Mesendoderm (in vitro differentiated cells): Measurements from ENCODE around the gene TWIST2.
A peak's percentile ranks its signal among the peaks of the same experiment; 100 is the strongest.

Experiments used
- DNase-seq: peaks from one replicate; pipeline ENCODE4 v3.0.0; 2013
- H2AK5ac ChIP-seq: 2 replicates; pipeline ENCODE4 v1.6.1; 2013; ENCODE audit warnings: low read length, inconsistent platforms
- H2BK120ac ChIP-seq: 2 replicates; pipeline ENCODE4 v1.6.1; 2013; ENCODE audit warnings: low read depth, mild to moderate bottlenecking, low read length, moderate library complexity, mixed read lengths
- H2BK15ac ChIP-seq: replicated peaks from 2 replicates; pipeline ENCODE4 v1.6.1; 2013; ENCODE audit warnings: low read depth, mild to moderate bottlenecking, moderate library complexity
- H2BK5ac ChIP-seq: 2 replicates; pipeline ENCODE4 v1.6.1; 2013; ENCODE audit warnings: low read length, inconsistent platforms
- H3K18ac ChIP-seq: 2 replicates; pipeline ENCODE4 v1.6.1; 2013; ENCODE audit warnings: mild to moderate bottlenecking, low read length, mixed read lengths
- H3K23ac ChIP-seq: one replicate; pipeline ENCODE4 v1.6.1; 2013; ENCODE audit warnings: low read length
- H3K27ac ChIP-seq: 2 replicates; pipeline ENCODE4 v1.5.1; 2013; ENCODE audit warnings: low read depth, mild to moderate bottlenecking, inconsistent platforms, low read length, moderate library complexity
- H3K27me3 ChIP-seq: 2 replicates; pipeline ENCODE4 v1.6.1; 2013; ENCODE audit warnings: low read length, control low read depth, mild to moderate bottlenecking, inconsistent platforms; ENCODE audit not compliant: insufficient read depth, poor library complexity
- H3K36me3 ChIP-seq: 2 replicates; pipeline ENCODE4 v1.6.1; 2013; ENCODE audit warnings: low read length, inconsistent platforms; ENCODE audit not compliant: control insufficient read depth, insufficient read depth
- H3K4ac ChIP-seq: one replicate; pipeline ENCODE4 v1.6.1; 2013; ENCODE audit warnings: low read depth, mild to moderate bottlenecking, low read length, moderate library complexity
- H3K4me1 ChIP-seq: 2 replicates; pipeline ENCODE4 v1.6.1; 2013; ENCODE audit warnings: low read depth, low read length, inconsistent platforms; ENCODE audit not compliant: control insufficient read depth
- H3K4me2 ChIP-seq: 2 replicates; pipeline ENCODE4 v1.6.1; 2013; ENCODE audit warnings: low read length
- H3K4me3 ChIP-seq: 2 replicates; pipeline ENCODE4 v1.5.1; 2013; ENCODE audit warnings: mild to moderate bottlenecking, low read length
- H3K56ac ChIP-seq: one replicate; pipeline ENCODE4 v1.6.1; 2013; ENCODE audit warnings: low read length
- H3K79me1 ChIP-seq: 2 replicates; pipeline ENCODE4 v1.6.1; 2013; ENCODE audit warnings: low read length, inconsistent platforms
- H3K79me2 ChIP-seq: 2 replicates; pipeline ENCODE4 v1.6.1; 2013; ENCODE audit warnings: mild to moderate bottlenecking, low read length; ENCODE audit not compliant: control insufficient read depth, insufficient read depth
- H3K9ac ChIP-seq: 2 replicates; pipeline ENCODE4 v1.6.1; 2013; ENCODE audit warnings: low read length, inconsistent platforms
- H4K5ac ChIP-seq: one replicate; pipeline ENCODE4 v1.6.1; 2013; ENCODE audit warnings: low read length
- H4K8ac ChIP-seq: one replicate; pipeline ENCODE4 v1.6.1; 2013; ENCODE audit warnings: low read depth, mild to moderate bottlenecking, control low read depth, low read length, moderate library complexity
- WGBS: extraction: QIAGEN DNeasy Blood & Tissue Kit; methylation state at CpG from one replicate; pipeline ENCODE4 v1.1.7; 2013; ENCODE audit warnings: low lambda C conversion rate, missing lambda C conversion rate; ENCODE audit not compliant: insufficient coverage; ENCODE audit errors: extremely low coverage; 5-methylcytosine and 5-hydroxymethylcytosine counted together

TWIST2 gene

DNA sequence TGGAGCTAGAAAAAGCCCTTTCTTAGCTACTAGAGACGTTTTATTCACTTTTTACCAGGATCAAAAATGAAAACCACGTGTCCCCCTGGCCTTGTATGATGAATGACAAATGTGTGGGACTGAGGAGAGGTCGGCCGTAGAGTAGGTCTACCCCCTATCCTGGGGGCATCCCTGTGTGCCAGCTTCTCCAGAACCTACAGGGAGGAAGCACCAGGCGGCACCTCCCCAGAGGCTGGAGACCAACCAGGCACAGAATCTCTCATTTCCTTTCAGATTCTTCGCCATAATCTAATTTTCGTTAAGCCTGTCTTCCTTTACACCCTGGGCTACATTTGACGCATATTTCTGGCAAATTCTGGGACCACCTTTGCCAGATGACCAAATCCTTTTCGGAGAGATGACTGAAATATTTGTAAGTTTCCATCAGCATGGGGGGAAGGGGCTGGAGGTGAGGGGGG lies 15.9 kb downstream of the TWIST2 start:
- peaks cover 5% of the 10 kb centered on the region for H3K4me1 ChIP-seq
- no peaks in the 10 kb centered on the region for H3K79me2 ChIP-seq
- no peak overlapping the region for H3K23ac ChIP-seq
- no peaks in the 10 kb centered on the region for H3K79me1 ChIP-seq
- H3K56ac ChIP-seq = peak overlapping the region; percentile 75
- WGBS = no CpG with 5 or more reads among the region's 9 CpGs
- no peak for DNase-seq
- no peak overlapping the region for H3K9ac ChIP-seq
- H3K4me2 ChIP-seq = no peak overlapping the region
- no peak overlapping the region for H2BK5ac ChIP-seq
- no peak overlapping the region for H2BK15ac ChIP-seq
- H3K36me3 ChIP-seq = no peaks in the 10 kb centered on the region
- no peak overlapping the region for H3K27ac ChIP-seq
- H4K5ac ChIP-seq = no peak overlapping the region
- no peak overlapping the region for H3K4me3 ChIP-seq
- peak overlapping the region; percentile 11 for H3K18ac ChIP-seq
- H2AK5ac ChIP-seq = no peak overlapping the region
- no peaks in the 10 kb centered on the region for H3K27me3 ChIP-seq
- no peak overlapping the region for H3K4ac ChIP-seq
- no peak overlapping the region for H4K8ac ChIP-seq
- no peak overlapping the region for H2BK120ac ChIP-seq

DNA sequence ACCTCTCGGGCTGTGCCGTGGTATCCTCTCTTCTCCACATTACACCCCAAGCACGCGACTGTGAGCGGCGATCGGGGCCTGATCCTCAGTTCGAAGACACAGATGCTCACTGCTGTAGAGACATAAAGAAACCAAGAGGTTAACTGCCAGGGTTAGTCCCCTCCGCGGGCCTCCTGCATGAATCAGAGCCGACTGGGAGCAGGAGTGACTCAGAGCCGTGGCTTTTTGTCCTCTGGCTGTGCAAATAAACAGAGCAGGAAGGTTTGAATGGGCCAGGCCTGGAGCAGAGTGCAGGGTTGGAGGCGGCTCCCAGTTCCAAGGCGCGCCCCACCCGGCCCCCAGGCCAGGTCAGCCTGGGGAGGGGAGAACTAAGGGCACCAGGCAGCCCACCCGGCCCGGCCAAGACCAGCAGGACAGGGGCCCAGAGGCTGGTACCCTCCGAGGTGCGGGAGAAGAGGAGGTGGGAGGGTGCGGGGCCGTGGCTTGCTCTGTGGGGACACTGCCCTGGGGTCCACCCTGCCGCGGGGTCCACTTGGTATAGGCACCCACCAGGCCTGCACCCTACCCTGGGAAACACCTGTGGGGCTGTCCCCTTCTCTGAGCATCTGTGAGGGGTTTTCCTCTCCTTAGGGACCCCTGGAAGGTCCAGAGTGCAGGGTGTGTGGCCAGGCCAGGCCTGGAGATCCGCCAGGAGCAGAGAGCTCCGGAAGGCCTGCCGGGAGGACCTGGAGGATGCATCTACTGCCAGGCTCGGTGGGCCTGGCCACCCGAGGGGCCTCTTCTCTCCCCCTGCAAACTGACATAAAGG lies 16.5 kb downstream of the TWIST2 start:
- no peak overlapping the region for H2BK15ac ChIP-seq
- no peak overlapping the region for H2AK5ac ChIP-seq
- no peaks in the 10 kb centered on the region for H3K36me3 ChIP-seq
- H3K4me3 ChIP-seq = no peak overlapping the region
- no peak overlapping the region for H4K5ac ChIP-seq
- peaks cover 5% of the 10 kb centered on the region for H3K4me1 ChIP-seq
- no peaks in the 10 kb centered on the region for H3K79me2 ChIP-seq
- H3K27ac ChIP-seq = no peak overlapping the region
- H3K56ac ChIP-seq = peak overlapping the region; percentile 75
- H4K8ac ChIP-seq = no peak overlapping the region
- peak overlapping the region; percentile 20 for H3K4ac ChIP-seq
- no peak overlapping the region for H3K4me2 ChIP-seq
- H2BK120ac ChIP-seq = no peak overlapping the region
- no CpG with 5 or more reads among the region's 29 CpGs for WGBS
- peak; percentile 96 for DNase-seq
- H3K27me3 ChIP-seq = no peaks in the 10 kb centered on the region
- no peaks in the 10 kb centered on the region for H3K79me1 ChIP-seq
- H3K18ac ChIP-seq = peak overlapping the region; percentile 62
- no peak overlapping the region for H3K9ac ChIP-seq
- H2BK5ac ChIP-seq = no peak overlapping the region
- H3K23ac ChIP-seq = no peak overlapping the region

DNA sequence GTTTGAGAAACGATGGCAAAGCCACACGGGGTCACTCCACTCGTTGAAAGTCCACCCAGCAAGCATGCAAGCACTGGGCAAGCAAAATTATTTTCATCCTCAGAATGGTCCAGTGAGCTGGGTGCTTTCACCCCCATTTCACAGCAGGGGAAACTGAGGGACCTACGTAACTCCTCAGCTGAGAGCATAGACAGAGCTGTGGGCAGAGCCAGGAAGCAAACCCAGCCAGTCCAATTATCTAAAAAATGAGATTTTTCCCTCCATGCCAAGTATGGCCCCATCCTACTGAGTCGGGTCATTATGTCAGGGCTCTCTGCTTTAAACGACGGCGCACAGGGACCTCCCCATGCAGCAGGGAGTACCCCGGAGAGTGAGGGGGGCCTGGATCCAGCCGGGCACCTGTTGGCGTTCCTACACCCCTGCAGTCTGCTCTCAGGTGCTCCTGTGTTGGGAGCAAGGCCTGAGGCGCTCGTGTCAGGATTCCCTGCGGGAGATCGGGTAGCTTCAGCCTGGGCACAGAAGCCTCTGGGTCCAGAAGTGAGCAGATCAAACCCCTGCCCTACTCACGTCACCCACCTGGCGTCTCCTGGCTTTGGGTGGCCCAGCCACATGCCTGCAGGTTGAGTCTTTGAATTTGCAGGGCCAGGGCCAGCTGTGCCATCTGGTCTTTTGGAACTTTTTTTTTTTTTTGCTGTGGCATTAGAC lies 17.3 kb downstream of the TWIST2 start:
- peak overlapping the region; percentile 62 for H3K18ac ChIP-seq
- H3K9ac ChIP-seq = no peak overlapping the region
- H3K4me1 ChIP-seq = peaks cover 5% of the 10 kb centered on the region
- no CpG with 5 or more reads among the region's 17 CpGs for WGBS
- no peaks in the 10 kb centered on the region for H3K27me3 ChIP-seq
- H3K79me2 ChIP-seq = no peaks in the 10 kb centered on the region
- no peaks in the 10 kb centered on the region for H3K36me3 ChIP-seq
- no peaks in the 10 kb centered on the region for H3K79me1 ChIP-seq
- DNase-seq = no peak
- H4K5ac ChIP-seq = no peak overlapping the region
- no peak overlapping the region for H3K4me2 ChIP-seq
- no peak overlapping the region for H2BK15ac ChIP-seq
- H2BK120ac ChIP-seq = no peak overlapping the region
- no peak overlapping the region for H2BK5ac ChIP-seq
- no peak overlapping the region for H4K8ac ChIP-seq
- H3K56ac ChIP-seq = peak overlapping the region; percentile 25
- H3K23ac ChIP-seq = no peak overlapping the region
- H3K4ac ChIP-seq = no peak overlapping the region
- no peak overlapping the region for H3K27ac ChIP-seq
- H2AK5ac ChIP-seq = no peak overlapping the region
- no peak overlapping the region for H3K4me3 ChIP-seq

- Histone ChIP-seq H3K36me3 (no peaks in the 10 kb centered on the region), H3K23ac (no peak overlapping the region), H3K4ac (no peak overlapping the region), H4K5ac (no peak overlapping the region), H2BK15ac (no peak overlapping the region), H3K79me1 (no peaks in the 10 kb centered on the region), H2BK120ac (no peak overlapping the region), H3K4me1 (peaks cover 5% of the 10 kb centered on the region), H3K9ac (no peak overlapping the region), H3K79me2 (no peaks in the 10 kb centered on the region), H3K18ac (no peak overlapping the region), H3K4me2 (no peak overlapping the region), H3K56ac (no peak overlapping the region), H2AK5ac (no peak overlapping the region), H3K27ac (no peak overlapping the region), H3K27me3 (no peaks in the 10 kb centered on the region), H2BK5ac (no peak overlapping the region), H3K4me3 (no peak overlapping the region), H4K8ac (no peak overlapping the region)
- no peak for DNase-seq
- WGBS = no CpG with 5 or more reads among the region's 15 CpGs
These were observed 18.0 kb downstream of the TWIST2 start for GRCh38 chr2:238865744-238866355.

- Histone ChIP-seq H3K27me3 (no peaks in the 10 kb centered on the region), H2BK120ac (no peak overlapping the region), H3K56ac (no peak overlapping the region), H2BK15ac (no peak overlapping the region), H4K5ac (no peak overlapping the region), H3K23ac (no peak overlapping the region), H3K9ac (no peak overlapping the region), H3K36me3 (no peaks in the 10 kb centered on the region), H3K4me3 (no peak overlapping the region), H4K8ac (no peak overlapping the region), H2BK5ac (no peak overlapping the region), H3K27ac (no peak overlapping the region), H3K4ac (no peak overlapping the region), H3K79me1 (no peaks in the 10 kb centered on the region), H2AK5ac (no peak overlapping the region), H3K18ac (no peak overlapping the region), H3K79me2 (no peaks in the 10 kb centered on the region), H3K4me2 (no peak overlapping the region), H3K4me1 (peaks cover 5% of the 10 kb centered on the region)
- no peak for DNase-seq
- no CpG with 5 or more reads among the region's 17 CpGs for WGBS
These were observed 18.9 kb downstream of the TWIST2 start for GRCh38 chr2:238866656-238867277.
